ENCODE results near the gene TSEN54. TPM values are rescaled to one million over a fixed set of nuclear protein-coding genes. Genes with fewer than 3 reads are reported as not detected.

Gene TSEN54
- total RNA-seq, 1 experiment from 2014 or later = 44.5 TPM

GRCh38 chr17:75555679-75556153 lies 39.4 kb downstream of the TSEN54 start:
- Histone ChIP-seq H4K20me1 (ENCODE audit: control insufficient read depth, insufficient read depth, insufficient read length) (no peaks in the 10 kb centered on the region), H2BK5ac (ENCODE audit: insufficient read length, low read length) (no peak overlapping the region), H3K27ac (ENCODE audit: insufficient read length, low read depth, low read length) (no peak overlapping the region), H3K4me1 (ENCODE audit: insufficient read depth, low read length) (peaks cover 4% of the 10 kb centered on the region; the same call in 1 of the 2 replicates), H2BK12ac (ENCODE audit: insufficient read length, low read depth, low read length) (no peak overlapping the region), H2BK15ac (ENCODE audit: low read depth, low read length) (no peak overlapping the region), H2AK5ac (ENCODE audit: insufficient read length, low read length) (no peak overlapping the region), H3K23ac (ENCODE audit: insufficient read length, low read depth, low read length) (no peak overlapping the region), H3K4me2 (ENCODE audit: insufficient read depth, insufficient read length, low read length) (no peak overlapping the region), H4K91ac (ENCODE audit: insufficient read length, low read depth, low read length) (no peak overlapping the region), H2BK120ac (ENCODE audit: low read depth, low read length, poor library complexity, severe bottlenecking) (no peak overlapping the region), H3K27me3 (ENCODE audit: insufficient read depth, low read length) (no peaks in the 10 kb centered on the region), H3T11ph (ENCODE audit: low read length) (no peak overlapping the region), H3K18ac (ENCODE audit: insufficient read length, low read depth, low read length) (no peak overlapping the region), H2AFZ (ENCODE audit: low read length) (no peak overlapping the region), H3K23me2 (ENCODE audit: insufficient read length, low read depth, low read length, poor library complexity, severe bottlenecking) (no peaks in the 10 kb centered on the region), H3K4ac (ENCODE audit: low read depth, low read length) (no peak overlapping the region), H3K79me2 (ENCODE audit: insufficient read depth, low read length) (no peaks in the 10 kb centered on the region), H3K56ac (ENCODE audit: insufficient read length, low read depth, low read length) (no peak overlapping the region), H2BK20ac (ENCODE audit: low read depth, low read length, poor library complexity, severe bottlenecking) (no peak overlapping the region), H3K14ac (ENCODE audit: insufficient read depth, low read length) (no peak overlapping the region), H3K79me1 (ENCODE audit: insufficient read depth, low read depth, low read length, poor library complexity, severe bottlenecking) (no peaks in the 10 kb centered on the region), H4K5ac (ENCODE audit: insufficient read length, low read depth, low read length) (no peak overlapping the region), H4K8ac (replicated peaks; ENCODE audit: insufficient read length, low read depth, low read length) (no peak overlapping the region), H3K9me3 (ENCODE audit: control insufficient read depth, low read depth, low read length) (no peaks in the 10 kb centered on the region), H3K9ac (ENCODE audit: extremely low read depth, insufficient read length, low read length) (no peak overlapping the region)
- peak overlapping the region in 2 of 3 experiments; percentile 44 to 51; a peak in 1 of 7 replicates for H3K27ac Mint-ChIP-seq
- no CpG with 5 or more reads among the region's 21 CpGs for WGBS (ENCODE audit: extremely low coverage, insufficient read length, low lambda C conversion rate)
- no peaks in the 10 kb centered on the region for H3K9me3 Mint-ChIP-seq
- H3K4me3 Mint-ChIP-seq = no peak overlapping the region
- peaks cover 0 to 13% (median 2%) of the 10 kb centered on the region in 3 experiments; a peak in 4 of 7 replicates for H3K36me3 Mint-ChIP-seq (ENCODE audit: insufficient read depth in 1 of 3, low read depth in 3 of 3)
- peaks cover 4 to 24% of the 10 kb centered on the region in 2 experiments for H3K4me1 Mint-ChIP-seq
- TF ChIP-seq CTCF (conservative IDR thresholded peaks at IDR 0.05) = no peak
- no peak for DNase-seq
- H3K27me3 Mint-ChIP-seq (ENCODE audit: low read depth) = no peaks in the 10 kb centered on the region

Data from H9 (cell line).